RWPE2 (cell line): ENCODE data around the gene COQ8A.

Experiments
- ATAC-seq: fragments of 200-7000 bp; cut with Tn5 transposase; 3 replicates; pipeline ENCODE4 v1.9.1; 2021; ENCODE audit warnings: low read depth
- DNase-seq: peaks from one replicate; pipeline ENCODE4 v3.0.0-alpha.2; 2020; ENCODE audit warnings: low spot score
- H3K27ac ChIP-seq: fragments of 450-650 bp; 2 replicates; pipeline ENCODE4 v1.5.1; 2017; ENCODE audit warnings: mild to moderate bottlenecking; ENCODE audit not compliant: poor library complexity, severe bottlenecking
- H3K27me3 ChIP-seq: fragments of 250-450 bp; sonication (Bioruptor Pico); 2 replicates; pipeline ENCODE4 v1.5.1; 2021; ENCODE audit warnings: mild to moderate bottlenecking, moderate library complexity; ENCODE audit not compliant: insufficient read depth, poor library complexity, severe bottlenecking
- H3K36me3 ChIP-seq: fragments of 250-450 bp; sonication (Bioruptor Pico); 2 replicates; pipeline ENCODE4 v1.5.1; 2020; ENCODE audit warnings: low read depth, mild to moderate bottlenecking, moderate library complexity
- H3K4me1 ChIP-seq: fragments of 250-450 bp; sonication (Bioruptor Pico); 2 replicates; pipeline ENCODE4 v1.5.1; 2021; ENCODE audit warnings: mild to moderate bottlenecking, moderate library complexity; ENCODE audit not compliant: insufficient read depth, poor library complexity, severe bottlenecking
- H3K4me3 ChIP-seq: fragments of 250-450 bp; sonication (Bioruptor Pico); 2 replicates; pipeline ENCODE4 v1.5.1; 2021; ENCODE audit warnings: mild to moderate bottlenecking, moderate library complexity; ENCODE audit not compliant: severe bottlenecking
- H3K9me3 ChIP-seq: fragments of 250-450 bp; sonication (Bioruptor Pico); 2 replicates; pipeline ENCODE4 v1.5.1; 2021; ENCODE audit warnings: mild to moderate bottlenecking, moderate library complexity; ENCODE audit not compliant: severe bottlenecking
- CTCF ChIP-seq: fragments of 450-650 bp; IDR thresholded peaks from one replicate; pipeline ENCODE4 v1.5.1; 2017; ENCODE audit warnings: mild to moderate bottlenecking, moderate library complexity; ENCODE audit not compliant: poor library complexity, severe bottlenecking

The COQ8A gene

GRCh38 chr1:226940029-226940805 is at the start of gene COQ8A:
Gene COQ8A (plus strand): TSS chr1:226940294. CDS start chr1:226961386, 21,092 bp downstream.
- H3K27me3 ChIP-seq, result no peaks in the 10 kb centered on the region
- peak within 1 kb of the TSS; percentile 46 for H3K4me3 ChIP-seq
- no peaks in the 10 kb centered on the region for H3K4me1 ChIP-seq
- TF ChIP-seq CTCF, result no peak
- peak; percentile 91 for DNase-seq
- H3K9me3 ChIP-seq, result no peaks in the 10 kb centered on the region
- peak within 1 kb of the TSS; percentile 74 for H3K27ac ChIP-seq
- peak; percentile 98 for ATAC-seq
- H3K36me3 ChIP-seq, result no peaks in the 10 kb centered on the region

DNA sequence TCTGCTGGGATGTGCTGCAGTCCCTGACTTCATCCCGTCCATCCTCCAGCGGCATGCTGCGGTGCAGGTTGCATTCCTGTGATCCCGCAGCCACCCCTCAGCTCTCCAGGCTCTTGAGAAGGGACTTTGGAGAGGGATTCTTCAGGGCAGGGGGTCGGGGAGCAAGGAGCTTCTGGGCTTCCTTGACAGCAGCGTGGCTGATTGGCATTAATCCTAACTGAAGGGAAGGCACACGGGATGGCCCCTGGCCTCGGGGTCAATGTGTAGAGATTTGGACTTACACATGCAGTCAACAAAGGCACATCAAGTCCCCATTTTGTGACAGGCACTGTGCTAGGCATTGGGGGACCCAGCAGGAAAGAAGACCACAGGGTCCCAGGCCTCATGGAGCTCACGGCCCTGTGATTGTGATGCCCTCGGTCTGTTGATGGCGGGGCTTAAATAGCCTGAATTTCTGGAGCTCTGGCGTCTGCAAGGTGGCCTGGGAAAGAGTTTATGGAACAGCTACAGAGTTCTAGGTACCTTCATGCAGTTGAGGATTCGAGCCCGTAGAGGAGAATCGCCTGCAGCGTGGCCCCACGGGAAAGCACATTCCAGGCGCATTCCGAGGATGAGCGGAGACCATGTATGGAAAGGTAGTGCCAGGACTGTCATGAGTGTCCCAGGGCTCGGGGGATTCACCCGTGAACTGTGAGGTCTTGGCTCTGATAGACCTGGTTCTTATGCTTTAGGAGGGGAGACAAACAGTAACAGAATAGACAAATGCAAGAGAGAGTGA is 49.6 kb upstream of the COQ8A start:
- Histone ChIP-seq H3K9me3 (no peaks in the 10 kb centered on the region), H3K4me1 (no peaks in the 10 kb centered on the region), H3K4me3 (no peak overlapping the region), H3K27ac (no peak overlapping the region), H3K27me3 (no peaks in the 10 kb centered on the region), H3K36me3 (no peaks in the 10 kb centered on the region)
- ATAC-seq (no peak), DNase-seq (no peak)
- no peak for TF ChIP-seq CTCF

DNA sequence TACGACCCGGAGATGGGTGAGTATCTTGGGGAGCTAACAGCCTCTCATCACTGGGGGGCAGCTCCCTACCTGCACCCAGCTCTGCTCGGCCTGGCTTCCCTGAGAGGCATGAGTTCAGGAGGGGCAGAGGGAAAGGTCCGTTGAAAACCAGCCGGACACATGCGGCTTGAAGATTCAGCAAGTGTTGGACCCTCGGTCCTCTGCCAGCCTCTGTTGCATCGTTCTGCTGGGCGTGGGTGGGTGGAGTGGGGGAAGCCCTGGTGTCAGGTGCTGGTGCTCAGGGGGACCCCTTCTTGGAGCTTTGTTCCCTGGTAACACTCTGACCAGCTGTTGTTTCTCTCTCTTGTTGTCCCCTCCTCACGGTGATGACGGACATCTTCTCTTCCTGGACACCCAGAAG is 48.7 kb upstream of the COQ8A start:
- no peak for TF ChIP-seq CTCF
- ATAC-seq, result no peak
- Histone ChIP-seq H3K27me3 (no peaks in the 10 kb centered on the region), H3K36me3 (no peaks in the 10 kb centered on the region), H3K4me1 (no peaks in the 10 kb centered on the region), H3K4me3 (no peak overlapping the region), H3K27ac (no peak overlapping the region), H3K9me3 (no peaks in the 10 kb centered on the region)
- DNase-seq, result no peak

GRCh38 chr1:226891846-226892523 is 48.1 kb upstream of the COQ8A start:
- H3K27me3 ChIP-seq, result no peaks in the 10 kb centered on the region
- no peaks in the 10 kb centered on the region for H3K4me1 ChIP-seq
- no peaks in the 10 kb centered on the region for H3K36me3 ChIP-seq
- H3K27ac ChIP-seq, result no peak overlapping the region
- ATAC-seq, result no peak
- DNase-seq, result no peak
- no peak overlapping the region for H3K4me3 ChIP-seq
- no peaks in the 10 kb centered on the region for H3K9me3 ChIP-seq
- no peak for TF ChIP-seq CTCF
